Esophagus squamous epithelium (tissue), 4 donors: ENCODE data around the gene NAA60.

ENCODE experiments used
- POLR2A ChIP-seq, 4 donors: fragments of 450-650 bp; IDR thresholded peaks; one replicate each; pipeline ENCODE4 v1.6.1; 2017; ENCODE audit warnings: antibody characterized with exemption in 4 of 4, mild to moderate bottlenecking in 4 of 4, moderate library complexity in 3 of 4
- TF ChIP-seq, protein P1 (sequence below), 6 experiments: fragments of 450-650 bp in 4 of 6; fragments of 200-600 bp in 2 of 6; sonication (generic) in 2 of 6; IDR thresholded peaks; one replicate each; pipeline ENCODE4 v1.5.1; 2016 to 2019; ENCODE audit warnings: antibody characterized with exemption in 6 of 6, mild to moderate bottlenecking in 4 of 6, moderate library complexity in 4 of 6

DNA sequence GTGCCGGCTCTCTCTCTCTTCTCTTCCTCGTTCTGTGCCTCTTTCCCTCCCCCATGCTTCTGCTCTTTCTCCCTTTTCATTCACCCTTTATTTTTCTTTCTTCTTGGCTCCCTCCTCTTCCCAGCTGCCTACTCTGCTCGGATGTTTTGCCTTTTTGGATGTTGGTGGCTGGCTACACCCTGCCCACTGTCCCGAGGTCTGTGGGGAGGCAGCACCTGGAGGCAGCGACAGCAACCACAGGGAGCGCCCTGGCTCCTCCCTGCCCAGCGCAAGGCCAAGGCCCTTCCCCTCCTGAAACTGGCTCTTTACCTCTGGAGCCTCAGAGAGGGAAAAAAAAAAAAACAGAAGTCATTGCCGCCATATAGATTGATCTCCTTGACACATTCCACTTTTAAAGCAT is 77.4 kb downstream of the NAA60 start:
- TF ChIP-seq, protein P1, sequence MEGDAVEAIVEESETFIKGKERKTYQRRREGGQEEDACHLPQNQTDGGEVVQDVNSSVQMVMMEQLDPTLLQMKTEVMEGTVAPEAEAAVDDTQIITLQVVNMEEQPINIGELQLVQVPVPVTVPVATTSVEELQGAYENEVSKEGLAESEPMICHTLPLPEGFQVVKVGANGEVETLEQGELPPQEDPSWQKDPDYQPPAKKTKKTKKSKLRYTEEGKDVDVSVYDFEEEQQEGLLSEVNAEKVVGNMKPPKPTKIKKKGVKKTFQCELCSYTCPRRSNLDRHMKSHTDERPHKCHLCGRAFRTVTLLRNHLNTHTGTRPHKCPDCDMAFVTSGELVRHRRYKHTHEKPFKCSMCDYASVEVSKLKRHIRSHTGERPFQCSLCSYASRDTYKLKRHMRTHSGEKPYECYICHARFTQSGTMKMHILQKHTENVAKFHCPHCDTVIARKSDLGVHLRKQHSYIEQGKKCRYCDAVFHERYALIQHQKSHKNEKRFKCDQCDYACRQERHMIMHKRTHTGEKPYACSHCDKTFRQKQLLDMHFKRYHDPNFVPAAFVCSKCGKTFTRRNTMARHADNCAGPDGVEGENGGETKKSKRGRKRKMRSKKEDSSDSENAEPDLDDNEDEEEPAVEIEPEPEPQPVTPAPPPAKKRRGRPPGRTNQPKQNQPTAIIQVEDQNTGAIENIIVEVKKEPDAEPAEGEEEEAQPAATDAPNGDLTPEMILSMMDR (IDR thresholded peaks at IDR 0.05): no peak
- no peak for TF ChIP-seq POLR2A (IDR thresholded peaks at IDR 0.05)
